ENCODE results near the gene TRIP6.

TRIP6 gene, protein sequence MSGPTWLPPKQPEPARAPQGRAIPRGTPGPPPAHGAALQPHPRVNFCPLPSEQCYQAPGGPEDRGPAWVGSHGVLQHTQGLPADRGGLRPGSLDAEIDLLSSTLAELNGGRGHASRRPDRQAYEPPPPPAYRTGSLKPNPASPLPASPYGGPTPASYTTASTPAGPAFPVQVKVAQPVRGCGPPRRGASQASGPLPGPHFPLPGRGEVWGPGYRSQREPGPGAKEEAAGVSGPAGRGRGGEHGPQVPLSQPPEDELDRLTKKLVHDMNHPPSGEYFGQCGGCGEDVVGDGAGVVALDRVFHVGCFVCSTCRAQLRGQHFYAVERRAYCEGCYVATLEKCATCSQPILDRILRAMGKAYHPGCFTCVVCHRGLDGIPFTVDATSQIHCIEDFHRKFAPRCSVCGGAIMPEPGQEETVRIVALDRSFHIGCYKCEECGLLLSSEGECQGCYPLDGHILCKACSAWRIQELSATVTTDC

DNA sequence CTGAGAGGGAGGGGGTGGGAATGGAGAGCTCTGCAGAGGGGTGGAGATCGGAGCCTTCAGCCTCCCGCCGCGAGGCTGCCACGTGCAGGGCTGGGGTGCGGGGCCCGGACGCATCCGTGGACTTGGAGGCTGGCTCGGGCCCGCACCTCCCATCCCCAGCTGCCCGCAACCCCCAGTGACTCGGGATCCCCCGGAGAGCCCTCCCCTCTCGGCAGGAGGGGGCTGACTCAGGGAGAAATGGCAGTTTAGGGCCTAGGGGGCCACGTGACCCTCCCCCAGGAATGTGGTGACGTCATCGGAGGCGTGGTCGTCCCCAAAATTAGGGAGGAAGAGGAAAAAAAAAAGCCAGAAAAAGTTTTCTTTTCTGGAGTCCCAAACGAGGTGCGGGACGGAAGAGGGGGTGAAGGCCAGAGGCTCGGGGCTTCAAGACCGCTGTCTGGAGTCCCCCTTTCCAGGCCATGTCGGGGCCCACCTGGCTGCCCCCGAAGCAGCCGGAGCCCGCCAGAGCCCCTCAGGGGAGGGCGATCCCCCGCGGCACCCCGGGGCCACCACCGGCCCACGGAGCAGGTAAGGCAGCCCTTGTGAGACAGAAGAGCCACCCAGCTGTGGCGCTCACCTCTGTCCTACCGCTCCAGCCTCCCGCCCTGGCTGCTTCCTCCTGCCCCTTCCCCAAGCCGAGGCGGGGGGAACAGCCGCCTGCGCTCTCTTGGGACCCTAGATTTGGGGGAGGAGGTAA is at the start of gene TRIP6:
TRIP6 (plus strand) TSS at position 348 of the 736 bp plus-strand sequence; CDS start at position 459, 111 bp downstream.
- peak; percentile 68 for DNase-seq

DNA sequence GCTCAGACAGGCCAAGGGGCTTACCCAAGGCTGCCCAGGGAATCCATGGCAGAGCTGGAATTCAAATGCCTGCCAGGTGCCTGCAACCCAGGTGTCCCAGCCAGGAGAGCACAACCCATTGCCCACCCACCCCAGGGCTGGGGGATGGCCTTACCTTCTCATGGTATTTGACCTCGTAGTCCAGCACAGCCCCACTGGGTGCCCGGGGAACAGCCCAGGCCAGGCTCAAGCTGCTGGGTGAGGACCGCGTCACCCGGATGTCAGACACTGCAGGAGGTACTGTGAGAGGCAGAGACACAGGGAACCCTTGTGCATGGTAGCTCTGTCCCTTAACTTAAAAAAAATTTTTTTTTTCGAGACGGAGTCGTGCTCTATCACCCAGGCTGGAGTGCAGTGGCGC is 48.8 kb upstream of the TRIP6 start:
- DNase-seq = no peak

- no peak for DNase-seq
Observed at GRCh38 chr7:100818825-100819224, 48.4 kb upstream of the TRIP6 start.

DNA sequence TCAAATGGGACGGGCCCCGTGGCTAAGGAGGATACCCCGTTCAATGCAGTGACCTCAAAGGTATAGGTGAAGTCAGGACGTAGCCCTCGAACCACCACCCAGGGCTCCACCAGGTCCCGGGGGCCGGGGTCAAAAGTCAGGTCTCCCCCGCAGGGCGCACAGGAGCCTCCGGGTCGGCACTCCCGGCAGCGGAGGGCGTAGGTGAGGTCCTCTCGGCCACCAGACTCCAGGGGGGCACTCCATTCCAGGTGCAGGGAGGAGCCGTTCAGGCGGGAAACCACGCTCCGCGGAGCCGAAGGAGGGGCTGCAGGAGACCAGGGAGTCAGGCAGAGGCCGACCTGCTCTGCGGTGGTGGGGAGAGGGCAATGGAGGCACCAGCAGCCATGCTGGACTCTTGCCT is 47.6 kb upstream of the TRIP6 start:
- DNase-seq = no peak

- no peak for DNase-seq
Observed at GRCh38 chr7:100822236-100823139, 44.7 kb upstream of the TRIP6 start.

DNA sequence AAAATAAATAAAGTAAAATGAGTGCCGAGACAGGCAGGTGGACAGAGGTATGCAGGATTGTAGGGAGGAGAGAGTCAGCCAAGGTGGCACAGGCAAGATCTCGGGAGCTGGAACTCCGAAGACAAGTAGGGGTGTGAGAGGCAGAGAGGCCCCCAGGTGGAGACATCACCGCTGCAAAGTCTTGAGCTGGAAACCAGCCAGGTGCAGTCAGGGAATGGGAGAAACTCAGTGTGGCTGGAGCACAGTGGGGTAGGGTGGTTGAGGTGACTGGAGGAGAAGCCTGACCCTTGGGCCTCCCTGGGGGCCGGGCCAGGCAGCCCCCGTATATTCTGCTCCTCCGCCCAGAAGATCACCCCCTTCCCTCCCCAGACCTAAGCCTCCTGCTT is 44.1 kb upstream of the TRIP6 start:
- no peak for DNase-seq

GRCh38 chr7:100823534-100823933 is 43.7 kb upstream of the TRIP6 start:
- no peak for DNase-seq

- no peak for DNase-seq
Observed at GRCh38 chr7:100824499-100825214, 42.5 kb upstream of the TRIP6 start.

DNA sequence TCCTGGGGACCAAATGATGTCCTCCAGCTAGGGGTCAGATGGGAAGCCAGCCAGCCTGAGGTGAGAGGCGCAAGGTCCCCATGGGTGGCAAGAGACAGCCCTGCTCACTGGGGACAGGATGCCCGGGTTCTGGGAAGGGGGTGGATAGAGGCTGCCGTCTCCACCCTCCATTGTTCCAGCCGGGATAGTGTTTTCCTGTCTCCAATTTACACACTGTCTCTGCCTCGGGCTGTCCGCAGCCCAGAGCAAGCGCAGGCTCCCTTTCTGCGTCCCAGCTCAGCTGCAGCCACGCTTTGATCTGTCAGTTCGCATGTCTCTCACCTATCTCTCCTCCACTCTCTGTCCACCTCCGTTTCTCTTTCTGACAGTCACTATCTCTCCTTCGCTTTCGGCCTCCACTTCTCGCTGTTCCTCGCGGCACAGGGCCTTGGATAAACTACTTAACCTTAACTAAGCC is 41.9 kb upstream of the TRIP6 start:
- no peak for DNase-seq

DNA sequence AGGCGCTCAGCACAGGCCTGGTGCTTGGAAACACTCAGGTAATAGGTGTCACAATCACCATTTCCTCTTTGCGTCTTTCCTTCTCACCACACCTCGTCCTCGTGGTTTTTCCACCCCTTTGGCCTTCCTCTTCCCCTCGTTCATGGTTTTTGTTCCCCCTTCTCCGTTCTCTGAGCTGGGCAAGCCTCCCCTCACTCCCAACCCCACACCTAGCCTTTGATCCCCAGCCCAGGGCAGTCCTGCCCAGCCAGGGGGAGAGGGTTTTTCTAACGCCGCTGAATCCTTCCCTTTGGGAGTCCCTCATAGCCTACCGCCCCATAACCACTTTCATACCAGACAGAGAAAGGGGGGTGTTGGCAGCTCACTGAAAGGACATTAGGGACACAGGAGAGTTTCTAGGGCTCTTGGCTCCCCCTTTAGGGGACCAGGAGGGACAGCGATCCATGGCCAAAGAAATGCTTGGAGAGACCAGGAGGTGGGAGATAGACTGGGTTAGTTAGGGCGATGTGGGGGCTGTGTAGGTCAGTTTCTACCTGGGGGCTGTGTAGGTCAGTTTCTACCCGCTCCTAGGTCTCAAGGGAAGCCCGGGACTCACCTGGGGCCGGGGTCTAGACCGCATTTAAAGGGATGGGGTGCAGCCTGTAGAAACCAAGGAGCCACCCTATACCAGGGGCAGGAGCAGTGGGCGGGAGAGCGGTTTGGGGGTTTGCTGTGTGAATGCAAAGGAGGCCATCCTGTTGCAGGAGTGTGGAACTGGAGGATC is 41.3 kb upstream of the TRIP6 start:
- no peak for DNase-seq

DNA sequence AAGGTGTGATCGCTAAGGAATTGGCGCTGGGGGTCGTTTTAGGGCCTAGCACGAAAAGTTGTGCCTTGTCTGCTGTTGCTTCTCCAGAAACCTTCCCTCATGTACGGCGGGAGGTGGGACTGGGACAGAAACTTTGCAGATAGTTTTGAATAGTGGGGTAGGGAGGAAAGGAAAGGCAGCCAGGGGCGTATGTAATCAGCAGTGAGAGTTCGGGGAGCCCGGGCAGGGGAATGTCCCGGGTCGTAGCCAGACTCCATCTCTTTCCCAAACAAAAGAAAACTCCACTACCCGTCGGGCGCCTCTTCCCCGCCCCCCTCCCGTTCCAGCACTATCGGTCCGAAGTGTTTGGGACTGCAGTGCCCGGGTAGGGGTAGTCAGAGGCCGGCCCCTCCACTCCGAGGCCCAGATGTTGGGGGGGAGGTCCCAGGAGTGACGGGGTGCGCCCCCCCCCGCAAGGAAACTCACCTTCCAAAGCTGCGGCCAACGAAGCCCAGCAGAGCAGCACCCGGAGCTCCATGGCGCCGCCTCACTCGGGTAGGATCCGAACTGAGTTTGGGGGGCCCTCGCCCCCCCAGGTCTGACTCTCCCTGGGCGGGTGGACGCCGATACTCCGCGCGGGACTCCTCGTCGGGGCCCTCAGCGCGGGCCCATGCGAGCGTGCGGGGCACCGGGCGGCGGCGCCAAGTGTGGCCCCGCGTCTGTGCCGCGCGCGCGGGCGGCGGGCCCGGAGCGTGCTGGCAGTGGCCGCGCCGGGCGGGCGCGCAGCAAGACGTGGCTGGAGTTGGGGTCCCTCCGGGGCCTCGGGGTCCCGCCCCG is 40.5 kb upstream of the TRIP6 start:
- no peak for DNase-seq

DNA sequence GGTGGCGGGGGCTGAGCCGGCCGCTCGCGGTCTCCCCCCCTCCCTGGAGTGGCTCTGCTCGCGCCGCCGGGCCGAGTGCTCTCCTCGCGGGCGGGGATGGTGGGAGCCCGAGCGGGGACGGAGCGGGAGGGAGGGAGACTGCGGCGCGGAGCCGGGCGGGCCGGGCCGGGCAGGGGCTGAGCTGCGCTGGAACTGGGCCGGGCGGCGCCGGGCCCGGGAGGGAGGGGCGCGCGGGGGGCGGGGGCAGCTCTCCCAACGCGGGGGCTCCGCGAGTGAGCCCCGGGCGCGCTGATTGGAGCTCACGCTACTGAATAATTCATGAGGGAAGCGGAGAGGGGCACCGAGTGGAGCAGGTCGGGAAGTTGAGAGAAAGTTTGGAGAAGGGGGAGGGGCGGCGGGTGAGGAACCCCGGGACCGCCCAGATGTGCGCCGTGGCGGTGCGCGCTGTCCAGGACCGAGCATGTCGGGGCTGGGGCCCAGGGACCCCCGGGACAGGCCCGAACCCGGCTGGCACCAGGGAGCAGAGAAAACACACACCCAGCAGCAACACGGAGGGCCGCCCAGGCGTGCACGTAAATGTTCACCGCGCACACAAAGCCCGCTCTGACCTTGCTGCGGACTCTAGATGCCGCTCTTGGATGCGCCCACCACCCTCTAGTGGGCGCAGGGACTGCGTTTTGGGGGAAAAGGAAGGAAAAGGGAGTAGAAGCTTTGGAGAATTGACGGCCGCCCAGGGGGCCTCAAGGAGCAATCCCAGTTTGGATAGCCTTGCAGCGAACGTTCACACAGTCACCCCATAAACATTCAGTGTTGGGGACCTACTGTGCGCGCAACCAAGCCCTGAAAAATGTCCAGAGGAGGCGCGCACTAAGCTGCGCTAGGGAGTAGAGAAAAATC is 39.6 kb upstream of the TRIP6 start, which contains the start of gene EPHB4:
EPHB4 (minus strand) TSS at position 194 of the 897 bp plus-strand sequence. CDS start 493 bp downstream, outside the sequence.
- DNase-seq = no peak

DNA sequence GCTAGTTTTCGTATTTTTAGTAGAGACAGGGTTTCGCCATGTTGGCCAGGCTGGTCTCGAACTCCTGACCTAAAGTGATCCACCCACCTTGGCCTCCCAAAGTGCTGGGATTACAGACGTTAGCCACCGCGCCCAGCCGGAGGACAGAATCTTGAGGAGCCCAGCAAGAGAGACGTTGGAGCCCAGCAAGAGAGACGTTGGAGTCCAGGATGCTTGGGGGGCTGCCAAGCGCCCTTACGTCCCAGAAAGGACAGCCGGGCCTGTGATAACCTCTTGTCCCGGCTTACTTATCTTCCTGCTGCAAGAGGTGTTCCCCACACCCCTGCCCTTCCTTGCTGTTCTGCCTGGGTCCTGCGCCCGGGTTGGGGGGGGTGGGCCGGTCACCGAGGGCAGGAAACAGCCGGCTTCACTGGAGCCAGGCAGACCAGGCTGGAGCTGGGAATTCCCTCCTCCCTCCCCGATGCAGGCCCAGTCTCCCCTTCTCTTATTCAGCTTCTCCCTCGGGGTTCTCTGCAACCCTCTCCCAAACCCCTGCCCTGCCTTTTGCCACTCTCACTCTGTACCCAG is 38.0 kb upstream of the TRIP6 start:
- DNase-seq = no peak

DNA sequence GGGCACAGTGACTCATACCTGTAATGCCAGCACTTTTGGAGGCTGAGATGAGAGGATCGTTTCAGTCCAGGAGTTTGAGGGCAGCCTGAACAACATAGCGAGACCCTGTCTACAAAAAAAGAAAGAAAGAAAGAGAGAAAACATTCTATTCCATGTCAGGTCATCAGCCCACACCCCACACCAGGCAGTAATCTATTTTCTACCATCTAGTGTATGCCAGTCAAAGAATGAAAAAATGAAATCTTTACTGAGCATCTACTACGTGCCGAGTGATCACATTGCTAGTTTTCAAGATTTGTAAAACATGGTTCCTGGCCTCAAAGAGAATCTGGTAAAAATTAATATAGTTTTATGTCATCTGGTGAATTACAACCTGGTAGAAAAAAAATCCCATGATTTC is 36.8 kb upstream of the TRIP6 start:
- DNase-seq = no peak

DNA sequence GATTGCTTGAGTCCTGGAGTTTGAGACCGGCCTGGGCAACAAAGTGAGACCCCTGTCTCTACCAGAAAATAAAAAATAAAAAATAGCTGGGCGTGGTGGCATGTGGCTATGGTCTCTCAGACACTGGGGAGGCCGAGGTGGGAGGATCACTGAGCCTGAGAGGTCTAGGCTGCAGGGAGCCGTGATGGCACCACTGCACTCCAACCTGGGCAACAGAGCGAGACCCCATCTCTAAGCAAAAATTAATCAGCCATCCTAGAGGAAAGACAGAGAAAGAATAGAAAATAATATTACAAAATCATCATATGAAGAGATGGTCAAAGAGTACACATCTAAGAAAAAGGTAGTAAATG is 34.9 kb upstream of the TRIP6 start:
- no peak for DNase-seq

DNA sequence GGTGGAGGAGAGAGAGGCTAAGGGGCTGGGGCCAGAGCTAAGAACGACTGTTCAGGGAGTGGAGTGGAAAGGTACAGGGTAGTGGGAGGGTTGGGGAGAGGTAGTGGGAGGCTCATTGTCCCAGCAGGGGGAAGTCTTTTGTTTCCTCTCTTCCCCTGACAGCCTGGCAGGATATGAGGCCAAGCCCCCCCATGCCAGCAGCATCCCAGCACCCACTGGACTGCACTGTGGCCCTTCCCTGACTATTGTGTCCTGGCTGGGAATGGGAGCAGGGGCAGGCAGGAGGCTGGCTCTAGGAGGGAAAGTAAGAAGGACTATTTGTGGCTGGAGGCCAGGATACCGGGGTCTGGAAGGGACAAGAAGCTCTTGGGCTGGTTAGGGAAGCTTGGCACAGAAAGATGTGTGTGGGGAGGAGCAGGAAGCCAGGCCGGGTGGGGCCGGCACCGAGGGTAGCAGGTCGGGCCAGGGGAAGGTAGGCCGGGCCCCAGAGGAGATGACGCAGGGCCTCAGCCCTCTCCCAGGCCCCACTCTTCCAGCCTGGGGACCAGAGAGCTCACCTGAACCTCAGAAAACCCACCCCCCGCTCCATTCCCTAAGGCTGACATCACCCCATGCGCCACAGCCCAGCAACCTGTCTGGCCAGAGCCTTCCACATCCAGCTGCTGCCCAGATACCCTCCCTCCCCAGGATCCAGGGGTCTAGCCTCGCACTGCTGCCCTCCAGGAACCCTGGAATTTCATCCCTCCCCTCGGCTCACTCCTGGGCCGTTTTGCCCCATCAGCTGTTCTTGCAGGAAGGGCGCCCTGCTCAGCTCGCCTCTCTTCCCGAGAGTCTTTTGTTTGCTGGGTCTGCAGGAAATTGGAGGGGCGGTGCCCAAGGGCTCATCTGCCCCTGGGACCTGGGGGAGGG is 31.0 kb upstream of the TRIP6 start:
- DNase-seq = no peak

GRCh38 chr7:100836812-100837098 is 30.4 kb upstream of the TRIP6 start:
- no peak for DNase-seq

Measured in CD4-positive, alpha-beta T cell treated with Interleukin-6 for 4 hours (primary cell).